ENCODE results near the gene ISCA2.
A peak's percentile ranks its signal among the peaks of the same experiment; 100 is the strongest.

The ISCA2 gene

DNA sequence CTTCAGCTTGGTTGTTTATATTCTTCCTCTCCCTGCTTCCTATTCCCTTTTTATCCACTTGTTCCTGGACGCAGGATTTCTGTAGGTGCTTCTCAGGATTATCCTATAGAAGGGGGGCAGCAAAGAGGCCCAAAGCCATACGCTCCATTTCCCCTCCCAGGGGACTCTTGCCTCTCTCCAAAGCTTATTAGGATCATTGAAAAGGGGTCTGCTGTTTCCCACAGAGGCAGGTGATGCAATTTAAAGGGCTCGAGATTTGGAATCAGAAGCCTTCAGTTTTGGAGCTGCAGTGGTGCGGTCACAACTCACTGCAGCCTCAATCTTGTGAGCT, 36.0 kb upstream of the ISCA2 start:
- Histone ChIP-seq H3K9me2 (replicated peaks; ENCODE audit: insufficient read depth, low read length) (no peaks in the 10 kb centered on the region), H3K36me3 (ENCODE audit: low read length) (no peaks in the 10 kb centered on the region), H2AFZ (ENCODE audit: low read depth, low read length, severe bottlenecking) (no peak overlapping the region), H3F3A (ENCODE audit: insufficient read depth) (no peaks in the 10 kb centered on the region), H3K4me2 (ENCODE audit: low read depth, low read length, poor library complexity, severe bottlenecking) (no peak overlapping the region), H3K27me3 (ENCODE audit: low read length) (no peaks in the 10 kb centered on the region), H3K79me2 (ENCODE audit: insufficient read depth, low read length) (no peaks in the 10 kb centered on the region), H4K20me1 (ENCODE audit: low read depth, low read length) (no peaks in the 10 kb centered on the region), H3K9ac (ENCODE audit: low read length) (no peak overlapping the region), H3K27ac (ENCODE audit: low read depth, low read length) (no peak overlapping the region), H3K9me3 (ENCODE audit: insufficient read depth, low read length) (no peaks in the 10 kb centered on the region), H3K4me3 (ENCODE audit: insufficient read depth, low read length, poor library complexity, severe bottlenecking) (no peak overlapping the region)
- TF ChIP-seq EZH2phosphoT487 (conservative IDR thresholded peaks at IDR 0.05; ENCODE audit: low read length) = no peak
- TF ChIP-seq, protein P1, sequence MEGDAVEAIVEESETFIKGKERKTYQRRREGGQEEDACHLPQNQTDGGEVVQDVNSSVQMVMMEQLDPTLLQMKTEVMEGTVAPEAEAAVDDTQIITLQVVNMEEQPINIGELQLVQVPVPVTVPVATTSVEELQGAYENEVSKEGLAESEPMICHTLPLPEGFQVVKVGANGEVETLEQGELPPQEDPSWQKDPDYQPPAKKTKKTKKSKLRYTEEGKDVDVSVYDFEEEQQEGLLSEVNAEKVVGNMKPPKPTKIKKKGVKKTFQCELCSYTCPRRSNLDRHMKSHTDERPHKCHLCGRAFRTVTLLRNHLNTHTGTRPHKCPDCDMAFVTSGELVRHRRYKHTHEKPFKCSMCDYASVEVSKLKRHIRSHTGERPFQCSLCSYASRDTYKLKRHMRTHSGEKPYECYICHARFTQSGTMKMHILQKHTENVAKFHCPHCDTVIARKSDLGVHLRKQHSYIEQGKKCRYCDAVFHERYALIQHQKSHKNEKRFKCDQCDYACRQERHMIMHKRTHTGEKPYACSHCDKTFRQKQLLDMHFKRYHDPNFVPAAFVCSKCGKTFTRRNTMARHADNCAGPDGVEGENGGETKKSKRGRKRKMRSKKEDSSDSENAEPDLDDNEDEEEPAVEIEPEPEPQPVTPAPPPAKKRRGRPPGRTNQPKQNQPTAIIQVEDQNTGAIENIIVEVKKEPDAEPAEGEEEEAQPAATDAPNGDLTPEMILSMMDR (IDR thresholded peaks at IDR 0.05; ENCODE audit: insufficient read depth, low read length, poor library complexity, severe bottlenecking) = no peak

DNA sequence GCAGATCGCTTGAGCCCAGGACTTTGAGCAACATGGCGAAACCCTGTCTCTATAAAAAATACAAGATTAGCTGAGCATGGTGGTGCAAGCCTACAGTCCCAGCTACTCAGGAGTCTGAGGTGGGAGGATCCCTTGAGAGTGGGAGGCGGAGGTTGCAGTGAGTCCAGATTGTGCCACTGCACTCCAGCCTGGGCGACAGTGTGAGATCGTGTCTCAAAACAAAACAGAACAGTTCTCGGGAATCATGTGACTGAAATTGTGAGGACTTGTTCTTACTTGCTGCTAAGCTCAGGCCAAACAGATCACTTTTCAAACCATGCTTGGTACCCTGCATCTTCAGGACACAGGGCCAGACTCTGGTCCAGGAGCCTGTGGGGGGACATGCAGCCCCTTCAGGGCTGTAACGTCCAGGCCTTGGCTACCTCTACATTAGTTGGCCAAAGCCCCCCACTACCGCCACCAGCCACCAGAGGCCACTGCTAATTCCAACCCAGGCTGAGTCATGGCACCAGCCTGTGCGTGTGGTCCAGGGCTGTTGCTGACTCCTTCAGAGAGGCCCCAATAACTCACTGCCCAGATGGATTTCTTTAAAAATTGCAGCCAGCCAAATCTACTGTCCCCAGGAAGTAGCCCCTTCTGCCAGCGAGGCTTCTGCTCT, 34.1 kb upstream of the ISCA2 start:
- no peaks in the 10 kb centered on the region for H3K27me3 ChIP-seq (ENCODE audit: low read length)
- no peak overlapping the region for H3K9ac ChIP-seq (ENCODE audit: low read length)
- H3K4me3 ChIP-seq (ENCODE audit: insufficient read depth, low read length, poor library complexity, severe bottlenecking) = no peak overlapping the region
- no peak overlapping the region for H3K4me2 ChIP-seq (ENCODE audit: low read depth, low read length, poor library complexity, severe bottlenecking)
- H3K9me3 ChIP-seq (ENCODE audit: insufficient read depth, low read length) = no peaks in the 10 kb centered on the region
- H4K20me1 ChIP-seq (ENCODE audit: low read depth, low read length) = no peaks in the 10 kb centered on the region
- H3K27ac ChIP-seq (ENCODE audit: low read depth, low read length) = no peak overlapping the region
- H3K9me2 ChIP-seq (replicated peaks; ENCODE audit: insufficient read depth, low read length) = no peaks in the 10 kb centered on the region
- no peaks in the 10 kb centered on the region for H3F3A ChIP-seq (ENCODE audit: insufficient read depth)
- no peak for TF ChIP-seq EZH2phosphoT487 (conservative IDR thresholded peaks at IDR 0.05; ENCODE audit: low read length)
- TF ChIP-seq, protein P1 (IDR thresholded peaks at IDR 0.05; ENCODE audit: insufficient read depth, low read length, poor library complexity, severe bottlenecking) = peak; percentile 33
- H3K79me2 ChIP-seq (ENCODE audit: insufficient read depth, low read length) = no peaks in the 10 kb centered on the region
- no peak overlapping the region for H2AFZ ChIP-seq (ENCODE audit: low read depth, low read length, severe bottlenecking)
- H3K36me3 ChIP-seq (ENCODE audit: low read length) = no peaks in the 10 kb centered on the region

DNA sequence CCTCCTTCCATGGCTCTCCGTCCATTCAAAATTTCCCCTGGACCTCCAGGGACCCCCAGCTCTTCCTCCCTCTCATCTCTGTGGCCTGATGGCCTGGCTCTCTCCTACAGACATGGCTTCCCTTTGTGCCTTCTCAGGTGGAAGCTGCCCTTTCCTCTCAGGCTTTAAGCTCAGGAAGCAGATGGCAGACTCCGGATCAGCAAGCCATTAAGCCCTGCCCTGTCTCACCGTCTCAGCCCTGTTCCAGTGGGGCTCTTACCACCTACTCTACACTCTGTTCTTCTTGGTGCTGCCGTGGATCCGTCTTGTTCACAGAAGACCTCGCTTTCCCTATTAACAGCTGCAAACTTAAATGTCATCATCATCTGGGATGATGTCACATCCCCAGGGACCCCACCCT, 33.6 kb upstream of the ISCA2 start:
- Histone ChIP-seq H3F3A (ENCODE audit: insufficient read depth) (no peaks in the 10 kb centered on the region), H4K20me1 (ENCODE audit: low read depth, low read length) (no peaks in the 10 kb centered on the region), H3K9me2 (replicated peaks; ENCODE audit: insufficient read depth, low read length) (no peaks in the 10 kb centered on the region), H3K9me3 (ENCODE audit: insufficient read depth, low read length) (no peaks in the 10 kb centered on the region), H3K27me3 (ENCODE audit: low read length) (no peaks in the 10 kb centered on the region), H3K4me3 (ENCODE audit: insufficient read depth, low read length, poor library complexity, severe bottlenecking) (no peak overlapping the region), H3K9ac (ENCODE audit: low read length) (no peak overlapping the region), H3K4me2 (ENCODE audit: low read depth, low read length, poor library complexity, severe bottlenecking) (no peak overlapping the region), H3K36me3 (ENCODE audit: low read length) (no peaks in the 10 kb centered on the region), H2AFZ (ENCODE audit: low read depth, low read length, severe bottlenecking) (no peak overlapping the region), H3K79me2 (ENCODE audit: insufficient read depth, low read length) (no peaks in the 10 kb centered on the region), H3K27ac (ENCODE audit: low read depth, low read length) (no peak overlapping the region)
- TF ChIP-seq EZH2phosphoT487 (conservative IDR thresholded peaks at IDR 0.05; ENCODE audit: low read length) = no peak
- TF ChIP-seq, protein P1 (IDR thresholded peaks at IDR 0.05; ENCODE audit: insufficient read depth, low read length, poor library complexity, severe bottlenecking) = no peak
